ENCODE results near the gene FOXK1. TPM values are rescaled to one million over a fixed set of nuclear protein-coding genes. Genes with fewer than 3 reads are reported as not detected.

FOXK1 gene
- total RNA-seq (10 to 100 TPM; 19.3 to 88.1 (median 27.2) TPM), polyA plus RNA-seq (1 to 10 TPM; 2.9 to 5.4 (median 3.9) TPM)
- long read RNA-seq, donor 1 = 0 reads
- long read RNA-seq, donor 2, full-length matches to known transcripts = 2 of 2 reads
- long read RNA-seq, donor 2, partial matches to known transcripts = 0 of 2 reads
- long read RNA-seq, donor 2, other reads (novel, unspliced or antisense) = 0 of 2 reads
- long read RNA-seq, donor 3 = 0 reads
- long read RNA-seq, donor 4 = 0 reads
- long read RNA-seq, donor 5, full-length matches to known transcripts = 2 of 2 reads
- long read RNA-seq, donor 5, partial matches to known transcripts = 0 of 2 reads
- long read RNA-seq, donor 5, other reads (novel, unspliced or antisense) = 0 of 2 reads
- long read RNA-seq, donor 6, full-length matches to known transcripts = 1 of 6 reads
- long read RNA-seq, donor 6, partial matches to known transcripts = 5 of 6 reads
- long read RNA-seq, donor 6, other reads (novel, unspliced or antisense) = 0 of 6 reads
- long read RNA-seq, donor 7 = 0 reads
- long read RNA-seq, donor 8, partial matches to known transcripts = 5 of 6 reads
- long read RNA-seq, donor 8, other reads (novel, unspliced or antisense) = 0 of 6 reads
- long read RNA-seq, donor 9 = 0 reads
- long read RNA-seq, donor 10 = 0 reads

DNA sequence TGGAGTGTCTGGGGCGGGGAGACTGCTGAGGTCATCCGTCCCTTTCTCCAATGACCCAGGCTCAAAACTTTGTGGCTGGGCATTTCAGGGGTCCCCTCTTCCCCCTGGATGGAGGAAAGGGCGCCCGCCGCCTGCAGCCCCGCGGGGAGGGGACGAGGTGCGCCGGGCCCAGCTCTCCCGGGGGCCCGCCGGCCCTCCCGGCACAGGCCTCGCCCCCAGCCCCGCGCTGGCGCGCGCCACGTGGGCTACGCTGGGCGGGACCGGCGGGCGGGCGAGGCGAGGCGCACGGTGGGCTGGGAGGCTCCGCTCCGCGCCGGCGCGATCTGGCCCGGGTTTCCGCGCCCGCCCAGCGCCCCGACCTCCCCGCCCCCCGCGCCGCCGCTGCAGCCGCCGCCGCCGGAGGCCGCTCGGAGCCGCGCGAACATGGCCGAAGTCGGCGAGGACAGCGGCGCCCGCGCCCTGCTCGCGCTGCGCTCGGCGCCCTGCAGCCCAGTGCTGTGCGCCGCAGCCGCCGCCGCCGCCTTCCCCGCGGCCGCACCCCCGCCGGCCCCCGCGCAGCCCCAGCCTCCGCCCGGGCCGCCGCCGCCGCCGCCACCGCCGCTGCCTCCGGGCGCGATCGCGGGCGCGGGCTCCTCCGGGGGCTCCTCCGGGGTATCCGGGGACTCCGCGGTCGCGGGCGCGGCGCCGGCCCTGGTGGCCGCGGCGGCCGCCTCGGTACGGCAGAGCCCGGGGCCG lies at the start of gene FOXK1:
TSS of gene FOXK1 (plus strand) at position 410 of the 735 bp plus-strand sequence. CDS start at position 424, 14 bp downstream.
- DNase-seq = peak; percentile 78 to 95
- Histone ChIP-seq H3K36me3 (no peaks in the 10 kb centered on the region), H3K27me3 (no peaks in the 10 kb centered on the region), H3K4me3 (peak within 1 kb of the TSS; percentile 83 to 95 (median 92)), H3K27ac (peak within 1 kb of the TSS; percentile 92 to 96 (median 93)), H3K4me1 (peaks cover 11 to 47% (median 37%) of the 10 kb centered on the region in 4 donors), H3K9me3 (no peaks in the 10 kb centered on the region)
- TF ChIP-seq POLR2AphosphoS5 (IDR thresholded peaks at IDR 0.05) = peak in 2 of 3 donors; percentile 11 to 30
- no peak for TF ChIP-seq EP300 (IDR thresholded peaks at IDR 0.05)
- intact Hi-C loops (cut with DNase I; ENCODE audit: low total_unique reads) = loop anchor here (5.0 kb wide), 1 partner anchor 70 kb away; no protein-coding TSS in a partner anchor
- 1 to 4% (median 2%) methylated on average over 11 to 115 of the region's 116 CpGs for WGBS, 5 donors

DNA sequence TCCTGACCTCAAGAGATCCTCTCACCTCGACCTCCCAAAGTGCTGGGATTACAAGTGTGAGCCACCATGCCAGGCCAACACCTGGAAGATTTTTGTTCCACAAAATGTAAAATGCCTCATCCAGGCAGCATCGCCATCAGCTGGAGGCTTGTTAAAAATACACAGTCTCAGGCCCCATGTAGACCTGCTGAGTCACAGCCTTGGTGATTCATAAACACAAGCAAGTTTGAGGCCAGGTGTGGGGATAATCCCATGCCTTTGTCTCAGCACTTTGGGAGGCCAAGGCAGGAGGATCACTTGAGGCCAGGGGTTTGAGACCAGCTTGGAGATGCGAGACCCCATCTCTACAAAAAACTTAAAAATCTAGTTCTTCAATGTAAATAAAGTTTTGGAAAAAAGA lies 49.1 kb upstream of the FOXK1 start:
- Histone ChIP-seq H3K27me3 (peaks cover 0 to 14% (median 0%) of the 10 kb centered on the region in 3 donors), H3K4me3 (no peak overlapping the region), H3K4me1 (peaks cover 7 to 15% (median 13%) of the 10 kb centered on the region in 4 donors), H3K27ac (no peak overlapping the region), H3K9me3 (no peaks in the 10 kb centered on the region), H3K36me3 (no peaks in the 10 kb centered on the region)
- no peak for TF ChIP-seq EP300 (IDR thresholded peaks at IDR 0.05)
- no peak for TF ChIP-seq POLR2AphosphoS5 (IDR thresholded peaks at IDR 0.05)
- TF ChIP-seq POLR2A (IDR thresholded peaks at IDR 0.05) = no peak
- TF ChIP-seq, protein P1, sequence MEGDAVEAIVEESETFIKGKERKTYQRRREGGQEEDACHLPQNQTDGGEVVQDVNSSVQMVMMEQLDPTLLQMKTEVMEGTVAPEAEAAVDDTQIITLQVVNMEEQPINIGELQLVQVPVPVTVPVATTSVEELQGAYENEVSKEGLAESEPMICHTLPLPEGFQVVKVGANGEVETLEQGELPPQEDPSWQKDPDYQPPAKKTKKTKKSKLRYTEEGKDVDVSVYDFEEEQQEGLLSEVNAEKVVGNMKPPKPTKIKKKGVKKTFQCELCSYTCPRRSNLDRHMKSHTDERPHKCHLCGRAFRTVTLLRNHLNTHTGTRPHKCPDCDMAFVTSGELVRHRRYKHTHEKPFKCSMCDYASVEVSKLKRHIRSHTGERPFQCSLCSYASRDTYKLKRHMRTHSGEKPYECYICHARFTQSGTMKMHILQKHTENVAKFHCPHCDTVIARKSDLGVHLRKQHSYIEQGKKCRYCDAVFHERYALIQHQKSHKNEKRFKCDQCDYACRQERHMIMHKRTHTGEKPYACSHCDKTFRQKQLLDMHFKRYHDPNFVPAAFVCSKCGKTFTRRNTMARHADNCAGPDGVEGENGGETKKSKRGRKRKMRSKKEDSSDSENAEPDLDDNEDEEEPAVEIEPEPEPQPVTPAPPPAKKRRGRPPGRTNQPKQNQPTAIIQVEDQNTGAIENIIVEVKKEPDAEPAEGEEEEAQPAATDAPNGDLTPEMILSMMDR (IDR thresholded peaks at IDR 0.05) = no peak
- DNase-seq = no peak
- 84 to 91% (median 90%) methylated on average over 2 to 3 of the region's 3 CpGs for WGBS, 5 donors
- intact Hi-C loops (cut with DNase I; ENCODE audit: low total_unique reads) = no loop called here

DNA sequence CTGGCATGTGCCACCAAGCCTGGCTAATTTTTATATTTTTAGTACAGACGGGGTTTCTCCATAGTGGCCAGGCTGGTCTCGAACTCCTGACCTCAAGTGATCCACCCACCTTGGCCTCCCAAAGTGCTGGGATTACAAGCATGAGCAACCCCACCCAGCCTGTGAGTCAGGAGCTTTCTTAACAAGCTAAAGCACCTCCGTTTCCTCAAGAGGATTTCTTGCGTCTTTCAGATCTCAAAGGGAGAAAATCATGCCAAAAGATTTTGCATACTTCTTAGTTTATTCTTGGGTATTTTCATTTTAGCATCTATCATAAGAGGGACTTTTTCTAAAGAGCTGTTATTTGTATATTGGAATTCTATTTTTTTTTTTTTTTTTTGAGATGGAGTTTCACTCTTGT lies 47.9 kb upstream of the FOXK1 start:
- intact Hi-C loops (cut with DNase I; ENCODE audit: low total_unique reads) = no loop called here
- DNase-seq = no peak
- no peak for TF ChIP-seq POLR2AphosphoS5 (IDR thresholded peaks at IDR 0.05)
- TF ChIP-seq, protein P1 (IDR thresholded peaks at IDR 0.05) = no peak
- no peak for TF ChIP-seq POLR2A (IDR thresholded peaks at IDR 0.05)
- no peak for TF ChIP-seq EP300 (IDR thresholded peaks at IDR 0.05)
- Histone ChIP-seq H3K4me1 (peaks cover 7 to 15% (median 13%) of the 10 kb centered on the region in 4 donors), H3K36me3 (no peaks in the 10 kb centered on the region), H3K27me3 (peaks cover 0 to 14% (median 0%) of the 10 kb centered on the region in 3 donors), H3K27ac (no peak overlapping the region), H3K9me3 (no peaks in the 10 kb centered on the region), H3K4me3 (no peak overlapping the region)
- WGBS, 5 donors = 58 to 75% (median 71%) methylated on average over 4 of the region's 4 CpGs

DNA sequence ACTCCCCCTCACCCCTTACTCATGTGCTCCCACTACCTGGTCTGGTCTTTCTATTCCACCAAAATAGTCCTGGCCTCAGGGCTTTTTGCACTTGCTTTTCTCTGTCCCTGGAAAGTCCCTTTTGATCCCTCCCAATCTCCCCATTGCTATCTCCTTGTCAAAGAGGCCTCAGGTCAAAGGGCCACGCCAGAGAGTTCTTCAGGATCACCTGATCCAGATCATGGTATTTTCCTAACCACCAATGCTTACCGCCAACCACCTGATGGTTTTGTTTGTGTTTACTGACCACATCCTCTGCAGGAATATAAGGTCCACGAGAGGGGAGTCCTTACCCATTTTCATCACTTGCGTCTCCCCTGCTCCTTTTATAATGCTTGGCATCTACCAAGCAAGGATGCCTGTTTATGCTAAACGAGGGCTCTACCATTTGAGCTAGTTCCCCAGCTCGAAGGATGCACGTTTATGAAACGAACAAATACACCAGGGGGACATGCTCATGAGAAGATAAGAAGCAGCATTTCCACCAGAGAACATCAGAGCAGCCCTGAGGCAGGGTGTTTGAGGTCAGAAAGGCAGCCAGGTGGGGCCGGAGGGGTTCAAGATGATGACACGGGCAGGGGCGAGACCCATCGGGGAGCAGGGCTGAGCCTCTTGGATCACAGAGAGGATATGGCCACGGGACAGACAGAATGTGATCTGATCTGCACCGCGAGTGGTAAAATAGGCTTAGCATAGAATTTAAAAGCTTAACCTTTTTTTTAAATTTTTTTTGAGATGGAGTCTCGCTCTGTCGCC lies 43.1 kb upstream of the FOXK1 start:
- no peak overlapping the region for H3K4me3 ChIP-seq
- no peak overlapping the region for H3K27ac ChIP-seq
- no peaks in the 10 kb centered on the region for H3K9me3 ChIP-seq
- no peaks in the 10 kb centered on the region for H3K27me3 ChIP-seq
- intact Hi-C loops (cut with DNase I; ENCODE audit: low total_unique reads) = no loop called here
- DNase-seq = no peak
- TF ChIP-seq POLR2A (IDR thresholded peaks at IDR 0.05) = no peak
- TF ChIP-seq EP300 (IDR thresholded peaks at IDR 0.05) = no peak
- TF ChIP-seq POLR2AphosphoS5 (IDR thresholded peaks at IDR 0.05) = no peak
- TF ChIP-seq, protein P1 (IDR thresholded peaks at IDR 0.05) = no peak
- H3K36me3 ChIP-seq = no peaks in the 10 kb centered on the region
- peaks cover 6 to 16% (median 14%) of the 10 kb centered on the region in 4 donors for H3K4me1 ChIP-seq
- WGBS, 5 donors = 69 to 76% (median 72%) methylated on average over 17 of the region's 17 CpGs
